ENCODE results near the gene IMMT.

- no peak for TF ChIP-seq POLR2A (IDR thresholded peaks at IDR 0.05; ENCODE audit: low read length)
- TF ChIP-seq GATA1 (IDR thresholded peaks at IDR 0.05; ENCODE audit: low read depth, low read length), result no peak
Measured at GRCh38 chr2:86174445-86174844, 20.8 kb downstream of the IMMT start.
